ENCODE data around the gene IL12RB1. TPM values are rescaled to one million over a fixed set of nuclear protein-coding genes. Genes with fewer than 3 reads are reported as not detected.

IL12RB1 gene
- total and polyA plus RNA-seq, 2 of the 13 experiments (the other 11 are each of a cell fraction or from before 2014, with no cell fraction given): 0.03 to 0.04 TPM

DNA sequence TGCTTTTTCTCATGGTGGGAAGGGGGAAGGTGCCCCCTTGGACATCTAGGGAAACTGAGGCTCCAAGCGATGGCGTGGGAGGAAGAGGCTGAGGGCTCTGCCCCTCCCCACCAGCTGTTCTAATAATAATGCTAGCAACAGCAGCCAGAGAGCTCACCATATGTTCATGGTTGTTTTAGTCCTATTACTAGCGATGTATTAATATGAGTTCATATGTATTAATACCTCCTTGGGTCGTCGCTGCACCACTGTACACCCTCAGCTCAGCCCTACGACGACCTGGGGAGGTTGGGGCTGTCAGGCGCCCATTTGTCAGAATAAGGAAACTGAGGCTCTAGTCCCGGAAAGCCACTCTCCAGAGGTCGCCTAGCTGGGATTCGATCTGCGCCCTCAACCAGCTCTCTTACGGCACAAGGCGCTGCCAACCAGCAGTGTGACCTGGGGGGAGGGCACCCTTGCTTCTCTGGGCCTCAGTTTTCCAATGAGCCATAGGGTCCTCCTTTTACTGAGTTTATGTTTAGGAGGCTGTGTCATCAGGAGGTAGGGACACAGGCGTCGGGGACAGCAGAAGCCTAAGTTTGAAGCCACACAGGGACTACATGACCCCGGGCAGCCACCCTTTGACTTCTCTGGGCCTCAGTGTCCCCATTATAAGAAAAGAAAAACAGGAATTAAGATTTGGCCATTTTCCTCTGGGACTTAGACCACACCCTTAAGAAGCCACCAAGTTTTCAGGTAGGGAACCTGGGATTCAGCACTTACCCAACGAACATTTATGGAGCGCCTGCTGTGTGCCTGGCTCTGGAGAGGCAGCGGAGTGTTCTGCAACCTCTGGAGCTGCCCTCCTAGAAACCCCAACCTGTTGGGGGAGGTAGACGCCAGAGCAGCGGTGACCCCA is 11.5 kb upstream of the IL12RB1 start (continued):
- TF ChIP-seq, protein P1, sequence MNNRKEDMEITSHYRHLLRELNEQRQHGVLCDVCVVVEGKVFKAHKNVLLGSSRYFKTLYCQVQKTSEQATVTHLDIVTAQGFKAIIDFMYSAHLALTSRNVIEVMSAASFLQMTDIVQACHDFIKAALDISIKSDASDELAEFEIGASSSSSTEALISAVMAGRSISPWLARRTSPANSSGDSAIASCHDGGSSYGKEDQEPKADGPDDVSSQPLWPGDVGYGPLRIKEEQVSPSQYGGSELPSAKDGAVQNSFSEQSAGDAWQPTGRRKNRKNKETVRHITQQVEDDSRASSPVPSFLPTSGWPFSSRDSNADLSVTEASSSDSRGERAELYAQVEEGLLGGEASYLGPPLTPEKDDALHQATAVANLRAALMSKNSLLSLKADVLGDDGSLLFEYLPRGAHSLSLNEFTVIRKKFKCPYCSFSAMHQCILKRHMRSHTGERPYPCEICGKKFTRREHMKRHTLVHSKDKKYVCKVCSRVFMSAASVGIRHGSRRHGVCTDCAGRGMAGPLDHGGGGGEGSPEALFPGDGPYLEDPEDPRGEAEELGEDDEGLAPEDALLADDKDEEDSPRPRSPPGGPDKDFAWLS (CRISPR knock-in tag; IDR thresholded peaks at IDR 0.05; ENCODE audit: borderline replicate concordance): no peak

DNA sequence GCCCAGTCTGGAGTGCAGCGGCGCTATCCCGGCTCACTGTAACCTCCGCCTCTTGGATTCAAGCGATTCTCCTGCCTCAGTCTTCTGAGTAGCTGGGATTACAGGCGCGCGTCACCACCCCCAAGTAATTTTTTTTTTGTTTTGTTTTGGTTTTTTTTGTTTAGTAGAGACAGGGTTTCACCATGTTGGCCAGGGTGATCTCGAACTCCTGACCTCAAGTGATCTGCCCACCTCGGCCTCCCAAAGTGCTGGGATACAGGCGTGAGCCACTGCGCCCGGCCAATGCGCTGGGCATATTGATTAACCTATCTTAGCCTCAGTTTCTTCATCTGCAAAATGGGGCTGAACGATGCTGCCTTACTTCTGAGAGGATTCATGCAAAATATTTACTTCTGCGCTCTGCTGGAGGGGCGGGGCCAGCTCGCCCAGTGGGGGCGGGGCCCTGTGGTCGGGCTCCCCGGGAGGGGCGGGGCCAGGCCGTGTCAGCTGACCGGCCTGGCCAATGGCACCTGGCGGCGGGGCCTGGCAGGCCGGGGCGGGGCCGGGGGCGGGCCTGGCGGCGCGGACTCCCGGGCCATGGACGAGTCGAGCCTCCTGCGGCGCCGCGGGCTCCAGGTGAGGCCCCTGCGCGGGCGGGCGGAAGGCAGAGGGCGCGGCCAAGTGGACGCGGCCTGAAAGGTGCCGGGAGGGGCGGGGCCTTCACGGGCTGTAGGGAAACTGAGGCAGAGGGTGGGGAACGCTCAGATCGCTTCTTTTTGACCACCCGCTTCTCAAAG is 10.7 kb upstream of the IL12RB1 start, which contains the start of gene MAST3:
TSS of gene MAST3 (plus strand) at position 562 of the 776 bp plus-strand sequence. CDS start at position 577, 15 bp downstream.
- WGBS (ENCODE audit: low lambda C conversion rate): 46% methylated on average over 21 of the region's 54 CpGs
- Histone ChIP-seq H3K36me3 (replicated peaks in 1 of 2; ENCODE audit: control insufficient read depth in 1 of 2, insufficient read depth in 2 of 2, low read length in 2 of 2) (no peaks in the 10 kb centered on the region), H3K4me1 (ENCODE audit: insufficient read depth, low read length) (peaks cover 59% of the 10 kb centered on the region), H3K4me2 (ENCODE audit: low read depth, low read length) (peak within 1 kb of the TSS; percentile 95), H3K79me2 (ENCODE audit: insufficient read depth, low read length) (no peaks in the 10 kb centered on the region), H3K27me3 (ENCODE audit: control insufficient read depth in 1 of 2, insufficient read depth in 2 of 2, low read length in 2 of 2) (peaks cover 2 to 10% of the 10 kb centered on the region in 2 experiments; a peak in 3 of 5 replicates), H4K20me1 (ENCODE audit: insufficient read depth, low read length) (no peaks in the 10 kb centered on the region), H2AFZ (ENCODE audit: low read length) (no peak within 1 kb of the TSS), H3K4me3 (replicated peaks in 1 of 3; ENCODE audit: insufficient read depth in 1 of 3, low read depth in 2 of 3, low read length in 3 of 3) (peak within 1 kb of the TSS; percentile 45 to 74 (median 48)), H3K9ac (ENCODE audit: insufficient read depth, low read depth, low read length) (peak within 1 kb of the TSS; percentile 60), H3K9me3 (ENCODE audit: low read length) (no peaks in the 10 kb centered on the region), H3K27ac (ENCODE audit: extremely low read length, insufficient read depth, low read length) (no peak within 1 kb of the TSS)
- no peak for FAIRE-seq
- in situ Hi-C loops (cut with HindIII; ENCODE audit: extremely low pct_ligation_motif_present, low pct_unique_long_range_greater_than_20kb) (no loop called here), intact Hi-C loops (cut with micrococcal nuclease; ENCODE audit: unreplicated experiment) (no loop called here)
- ChIA-PET POLR2A (interaction anchor here (1.8 to 2.5 kb wide), 2 partner anchors 10 to 12 kb away, joined by 5 to 16 read pairs; partner anchors contain the start of gene IL12RB1), CTCF (ENCODE audit: low intra/inter-chr PET ratio, low total read pairs) (no interaction called here)
- peak; percentile 70 for DNase-seq (ENCODE audit: low spot score)
- peak; percentile 92 for ATAC-seq
- BruUV-seq (replicated peaks): no TSS peak
- no peak for TF ChIP-seq SP1 (IDR thresholded peaks at IDR 0.05)
- peak; percentile 71 for TF ChIP-seq SP1 (CRISPR knock-in tag; IDR thresholded peaks at IDR 0.05)
- TF ChIP-seq, protein P2, sequence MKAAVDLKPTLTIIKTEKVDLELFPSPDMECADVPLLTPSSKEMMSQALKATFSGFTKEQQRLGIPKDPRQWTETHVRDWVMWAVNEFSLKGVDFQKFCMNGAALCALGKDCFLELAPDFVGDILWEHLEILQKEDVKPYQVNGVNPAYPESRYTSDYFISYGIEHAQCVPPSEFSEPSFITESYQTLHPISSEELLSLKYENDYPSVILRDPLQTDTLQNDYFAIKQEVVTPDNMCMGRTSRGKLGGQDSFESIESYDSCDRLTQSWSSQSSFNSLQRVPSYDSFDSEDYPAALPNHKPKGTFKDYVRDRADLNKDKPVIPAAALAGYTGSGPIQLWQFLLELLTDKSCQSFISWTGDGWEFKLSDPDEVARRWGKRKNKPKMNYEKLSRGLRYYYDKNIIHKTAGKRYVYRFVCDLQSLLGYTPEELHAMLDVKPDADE (CRISPR knock-in tag; IDR thresholded peaks at IDR 0.05): 0 out of 2 replicates have a peak, but pooled peaks have one; percentile 38
- TF ChIP-seq, protein P3, sequence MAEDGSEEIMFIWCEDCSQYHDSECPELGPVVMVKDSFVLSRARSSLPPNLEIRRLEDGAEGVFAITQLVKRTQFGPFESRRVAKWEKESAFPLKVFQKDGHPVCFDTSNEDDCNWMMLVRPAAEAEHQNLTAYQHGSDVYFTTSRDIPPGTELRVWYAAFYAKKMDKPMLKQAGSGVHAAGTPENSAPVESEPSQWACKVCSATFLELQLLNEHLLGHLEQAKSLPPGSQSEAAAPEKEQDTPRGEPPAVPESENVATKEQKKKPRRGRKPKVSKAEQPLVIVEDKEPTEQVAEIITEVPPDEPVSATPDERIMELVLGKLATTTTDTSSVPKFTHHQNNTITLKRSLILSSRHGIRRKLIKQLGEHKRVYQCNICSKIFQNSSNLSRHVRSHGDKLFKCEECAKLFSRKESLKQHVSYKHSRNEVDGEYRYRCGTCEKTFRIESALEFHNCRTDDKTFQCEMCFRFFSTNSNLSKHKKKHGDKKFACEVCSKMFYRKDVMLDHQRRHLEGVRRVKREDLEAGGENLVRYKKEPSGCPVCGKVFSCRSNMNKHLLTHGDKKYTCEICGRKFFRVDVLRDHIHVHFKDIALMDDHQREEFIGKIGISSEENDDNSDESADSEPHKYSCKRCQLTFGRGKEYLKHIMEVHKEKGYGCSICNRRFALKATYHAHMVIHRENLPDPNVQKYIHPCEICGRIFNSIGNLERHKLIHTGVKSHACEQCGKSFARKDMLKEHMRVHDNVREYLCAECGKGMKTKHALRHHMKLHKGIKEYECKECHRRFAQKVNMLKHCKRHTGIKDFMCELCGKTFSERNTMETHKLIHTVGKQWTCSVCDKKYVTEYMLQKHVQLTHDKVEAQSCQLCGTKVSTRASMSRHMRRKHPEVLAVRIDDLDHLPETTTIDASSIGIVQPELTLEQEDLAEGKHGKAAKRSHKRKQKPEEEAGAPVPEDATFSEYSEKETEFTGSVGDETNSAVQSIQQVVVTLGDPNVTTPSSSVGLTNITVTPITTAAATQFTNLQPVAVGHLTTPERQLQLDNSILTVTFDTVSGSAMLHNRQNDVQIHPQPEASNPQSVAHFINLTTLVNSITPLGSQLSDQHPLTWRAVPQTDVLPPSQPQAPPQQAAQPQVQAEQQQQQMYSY (CRISPR knock-in tag; IDR thresholded peaks at IDR 0.05): no peak
- TF ChIP-seq, protein P4, sequence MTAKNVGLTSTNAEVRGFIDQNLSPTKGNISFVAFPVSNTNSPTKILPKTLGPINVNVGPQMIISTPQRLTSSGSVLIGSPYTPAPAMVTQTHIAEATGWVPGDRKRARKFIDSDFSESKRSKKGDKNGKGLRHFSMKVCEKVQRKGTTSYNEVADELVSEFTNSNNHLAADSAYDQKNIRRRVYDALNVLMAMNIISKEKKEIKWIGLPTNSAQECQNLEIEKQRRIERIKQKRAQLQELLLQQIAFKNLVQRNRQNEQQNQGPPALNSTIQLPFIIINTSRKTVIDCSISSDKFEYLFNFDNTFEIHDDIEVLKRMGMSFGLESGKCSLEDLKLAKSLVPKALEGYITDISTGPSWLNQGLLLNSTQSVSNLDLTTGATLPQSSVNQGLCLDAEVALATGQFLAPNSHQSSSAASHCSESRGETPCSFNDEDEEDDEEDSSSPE (CRISPR knock-in tag; IDR thresholded peaks at IDR 0.05): no peak
- peak; percentile 61; the same call in 1 of the 2 replicates for TF ChIP-seq GABPB1 (CRISPR knock-in tag; IDR thresholded peaks at IDR 0.05)
- TF ChIP-seq, protein P5, sequence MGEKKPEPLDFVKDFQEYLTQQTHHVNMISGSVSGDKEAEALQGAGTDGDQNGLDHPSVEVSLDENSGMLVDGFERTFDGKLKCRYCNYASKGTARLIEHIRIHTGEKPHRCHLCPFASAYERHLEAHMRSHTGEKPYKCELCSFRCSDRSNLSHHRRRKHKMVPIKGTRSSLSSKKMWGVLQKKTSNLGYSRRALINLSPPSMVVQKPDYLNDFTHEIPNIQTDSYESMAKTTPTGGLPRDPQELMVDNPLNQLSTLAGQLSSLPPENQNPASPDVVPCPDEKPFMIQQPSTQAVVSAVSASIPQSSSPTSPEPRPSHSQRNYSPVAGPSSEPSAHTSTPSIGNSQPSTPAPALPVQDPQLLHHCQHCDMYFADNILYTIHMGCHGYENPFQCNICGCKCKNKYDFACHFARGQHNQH (CRISPR knock-in tag; IDR thresholded peaks at IDR 0.05): no peak
- TF ChIP-seq CHD4 (IDR thresholded peaks at IDR 0.05; ENCODE audit: borderline replicate concordance, low read length): peak; percentile 97; the same call in 1 of the 2 replicates
- no peak for TF ChIP-seq ZNF446 (CRISPR knock-in tag; IDR thresholded peaks at IDR 0.05)
